ENCODE data around the gene C19orf81. TPM values are rescaled to one million over a fixed set of nuclear protein-coding genes. Genes with fewer than 3 reads are reported as not detected.

Gene C19orf81
- 10 to 100 TPM in 1 of 6 donors, 1 to 10 TPM in 4, not detected in 1; 1.7 to 24.4 (median 3.1) TPM for total RNA-seq

GRCh38 chr19:50649433-50650391 lies at the start of gene C19orf81:
Gene C19orf81, plus strand, starts transcription at chr19:50649445. Its CDS starts 0 bp downstream, at chr19:50649445.
- H3K36me3 ChIP-seq = no peaks in the 10 kb centered on the region
- no peak within 1 kb of the TSS for H3K27ac ChIP-seq
- DNase-seq (no peak), ATAC-seq (ENCODE audit: low FRiP score in 2 of 2) (peak in 1 of 2 donors; percentile 19)
- no peaks in the 10 kb centered on the region for H3K4me1 ChIP-seq
- H3K4me3 ChIP-seq = no peak within 1 kb of the TSS
- TF ChIP-seq EP300 (IDR thresholded peaks at IDR 0.05) (no peak), POLR2A (IDR thresholded peaks at IDR 0.05) (no peak), CTCF (IDR thresholded peaks at IDR 0.05) (no peak), POLR2AphosphoS5 (IDR thresholded peaks at IDR 0.05) (no peak)
- peaks cover 0 to 2% (median under 1%) of the 10 kb centered on the region in 4 donors for H3K9me3 ChIP-seq
- WGBS, 2 donors = 34 to 42% methylated on average over 4 to 7 of the region's 7 CpGs
- no peaks in the 10 kb centered on the region for H3K27me3 ChIP-seq

GRCh38 chr19:50601407-50602088 lies 47.7 kb upstream of the C19orf81 start:
- no peak for DNase-seq
- H3K27me3 ChIP-seq = no peaks in the 10 kb centered on the region
- H3K4me3 ChIP-seq = no peak overlapping the region
- H3K4me1 ChIP-seq = no peaks in the 10 kb centered on the region
- H3K36me3 ChIP-seq = no peaks in the 10 kb centered on the region
- no peak overlapping the region for H3K27ac ChIP-seq
- no peaks in the 10 kb centered on the region for H3K9me3 ChIP-seq
- no peak for TF ChIP-seq CTCF (IDR thresholded peaks at IDR 0.05)
- TF ChIP-seq POLR2AphosphoS5 (IDR thresholded peaks at IDR 0.05) = no peak
- TF ChIP-seq EP300 (IDR thresholded peaks at IDR 0.05) = no peak
- TF ChIP-seq POLR2A (IDR thresholded peaks at IDR 0.05) = no peak
- ATAC-seq (ENCODE audit: low FRiP score in 2 of 2) = no peak
- WGBS, 2 donors = 58 to 60% methylated on average over 11 of the region's 11 CpGs

- Histone ChIP-seq H3K27me3 (no peaks in the 10 kb centered on the region), H3K4me3 (no peak overlapping the region), H3K9me3 (no peaks in the 10 kb centered on the region), H3K4me1 (no peaks in the 10 kb centered on the region), H3K36me3 (no peaks in the 10 kb centered on the region), H3K27ac (no peak overlapping the region)
- TF ChIP-seq POLR2A (IDR thresholded peaks at IDR 0.05) (no peak), CTCF (IDR thresholded peaks at IDR 0.05) (no peak), POLR2AphosphoS5 (IDR thresholded peaks at IDR 0.05) (no peak), EP300 (IDR thresholded peaks at IDR 0.05) (no peak)
- ATAC-seq (ENCODE audit: low FRiP score in 2 of 2) (no peak), DNase-seq (no peak)
- 78 to 84% methylated on average over 5 of the region's 5 CpGs for WGBS, 2 donors
Observed at GRCh38 chr19:50602089-50602422, 47.2 kb upstream of the C19orf81 start.

GRCh38 chr19:50602496-50602895 lies 46.7 kb upstream of the C19orf81 start:
- H3K9me3 ChIP-seq = no peaks in the 10 kb centered on the region
- WGBS, 2 donors = 78 to 79% methylated on average over 6 of the region's 6 CpGs
- no peak for DNase-seq
- ATAC-seq (ENCODE audit: low FRiP score in 2 of 2) = no peak
- H3K4me3 ChIP-seq = no peak overlapping the region
- no peaks in the 10 kb centered on the region for H3K27me3 ChIP-seq
- H3K27ac ChIP-seq = no peak overlapping the region
- peaks cover 0 to 2% (median 0%) of the 10 kb centered on the region in 4 donors for H3K4me1 ChIP-seq
- no peak for TF ChIP-seq EP300 (IDR thresholded peaks at IDR 0.05)
- no peak for TF ChIP-seq POLR2AphosphoS5 (IDR thresholded peaks at IDR 0.05)
- TF ChIP-seq CTCF (IDR thresholded peaks at IDR 0.05) = no peak
- no peak for TF ChIP-seq POLR2A (IDR thresholded peaks at IDR 0.05)
- no peaks in the 10 kb centered on the region for H3K36me3 ChIP-seq

All from upper lobe of left lung (tissue), 6 donors.